Peyer's patch (tissue), 4 donors: ENCODE data around the gene APOBEC3F.
"Not testable (repeated sequence)": the region's sequence is repeated elsewhere in the genome, so short reads cannot be mapped to it uniquely, and the experiment has no call there.

Source experiments
- CTCF ChIP-seq, 6 experiments: fragments of 450-650 bp in 4 of 6; fragments of 200-600 bp in 2 of 6; sonication (generic) in 1 of 6; IDR thresholded peaks; one replicate each; pipeline ENCODE4 v1.5.1; 2017 to 2019; ENCODE audit warnings: antibody characterized with exemption in 6 of 6, mild to moderate bottlenecking in 3 of 6, moderate library complexity in 1 of 6
- POLR2A ChIP-seq, 2 donors: fragments of 450-650 bp; IDR thresholded peaks; one replicate each; pipeline ENCODE4 v1.5.1; 2017; ENCODE audit warnings: antibody characterized with exemption in 2 of 2, mild to moderate bottlenecking in 2 of 2, moderate library complexity in 2 of 2

GRCh38 chr22:39061951-39062350, 21.3 kb downstream of the APOBEC3F start:
- TF ChIP-seq CTCF, POLR2A (IDR thresholded peaks at IDR 0.05): not testable (repeated sequence)
